Activated naive CD4-positive, alpha-beta T cell treated with Interleukin-2 at 50 U/mL for 16 hours (primary cell): ENCODE results near the gene TRPT1.

ENCODE experiments used
- DNase-seq: peaks from one replicate; pipeline ENCODE4 v3.0.0-alpha.2; 2020

The TRPT1 gene

DNA sequence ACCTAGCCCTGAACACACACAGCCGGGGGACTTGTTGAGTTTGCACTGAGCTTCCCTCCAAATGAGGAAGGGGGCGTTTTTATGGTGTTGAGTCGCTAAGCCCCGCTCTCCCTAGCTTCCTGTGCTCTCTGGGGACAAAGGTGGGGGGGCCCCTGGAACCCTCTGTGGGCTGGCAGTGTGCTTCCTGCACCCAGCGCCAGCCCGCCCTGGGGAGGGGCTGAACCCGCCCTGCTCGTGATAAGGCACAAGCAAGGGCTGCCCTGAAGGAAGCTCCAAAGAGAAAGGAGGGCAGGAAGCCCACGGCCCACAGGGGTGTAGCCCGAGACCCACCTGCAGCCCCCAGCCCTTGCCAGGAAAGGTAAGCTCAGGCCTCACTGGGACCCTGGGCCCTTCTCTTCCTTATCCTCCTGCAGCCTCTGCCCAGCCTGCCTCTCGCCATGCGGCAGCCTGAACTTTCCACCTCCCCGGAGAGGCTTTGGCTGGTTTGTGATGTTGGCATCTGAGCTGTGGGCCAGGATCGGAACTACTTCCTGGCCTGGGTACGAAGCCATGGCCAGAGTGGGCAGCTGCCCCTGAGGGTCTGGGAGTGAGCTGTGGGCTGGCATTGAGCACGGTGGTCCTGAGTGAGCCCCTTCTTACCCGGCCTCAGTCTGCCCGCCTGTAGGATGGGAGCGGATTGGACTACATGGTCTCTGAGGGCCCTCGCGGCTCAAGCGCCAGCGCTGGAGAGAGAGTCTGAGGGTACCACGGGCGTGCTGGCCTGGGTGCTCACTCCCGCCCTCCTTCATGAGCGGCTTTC lies 19.3 kb downstream of the TRPT1 start, which contains the start of gene FERMT3:
TSS of gene FERMT3 (plus strand) at position 265 of the 799 bp plus-strand sequence. CDS start 644 bp downstream, outside the sequence.
- peak; percentile 70 for DNase-seq

- DNase-seq: peak; percentile 82
Measured at GRCh38 chr11:64204464-64204989, 21.5 kb downstream of the TRPT1 start.

DNA sequence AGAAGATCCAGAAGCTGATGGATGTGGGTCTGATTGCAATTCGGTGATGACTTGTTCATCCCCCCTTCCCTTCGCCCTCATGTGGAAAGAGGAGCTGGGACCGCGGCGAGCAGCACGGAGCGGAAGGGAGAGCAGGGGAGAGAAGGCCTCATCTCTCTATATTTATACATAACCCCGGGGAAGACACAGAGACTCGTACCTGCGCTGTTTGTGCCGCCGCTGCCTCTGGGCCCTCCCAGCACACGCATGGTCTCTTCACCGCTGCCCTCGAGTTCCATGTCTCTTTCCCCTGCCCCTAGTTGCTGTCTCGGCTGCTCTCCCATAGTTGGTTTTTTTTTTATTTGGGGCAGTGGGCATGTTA lies 21.9 kb downstream of the TRPT1 start:
- DNase-seq: no peak

DNA sequence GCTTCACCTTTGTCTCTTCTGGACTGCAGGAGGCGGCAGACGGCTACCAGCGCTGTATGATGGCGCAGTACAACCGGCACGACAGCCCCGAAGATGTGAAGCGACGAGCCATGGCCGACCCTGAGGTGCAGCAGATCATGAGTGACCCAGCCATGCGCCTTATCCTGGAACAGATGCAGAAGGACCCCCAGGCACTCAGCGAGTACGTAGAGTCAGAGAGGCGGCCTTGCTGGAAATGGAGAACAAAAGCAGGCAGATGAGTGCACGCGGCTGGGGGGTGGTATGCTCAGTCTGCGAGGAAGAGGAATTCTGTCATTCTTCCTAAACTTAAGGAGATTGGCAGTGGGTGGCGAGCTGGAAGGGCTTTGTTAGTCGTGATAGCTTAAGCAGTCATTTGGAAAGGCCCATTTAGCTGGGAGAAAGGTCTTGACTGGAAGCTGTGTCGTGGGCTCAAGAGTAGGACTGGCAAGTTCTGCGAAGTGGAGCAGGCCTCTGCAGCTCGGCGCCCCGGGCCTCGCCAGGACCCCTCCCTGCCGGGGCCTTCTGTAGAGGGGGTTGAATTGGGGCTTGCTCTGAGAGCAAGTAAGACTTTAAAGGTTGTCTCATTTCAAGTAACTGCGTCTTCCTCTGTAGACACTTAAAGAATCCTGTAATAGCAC lies 22.4 kb downstream of the TRPT1 start:
- no peak for DNase-seq

DNA sequence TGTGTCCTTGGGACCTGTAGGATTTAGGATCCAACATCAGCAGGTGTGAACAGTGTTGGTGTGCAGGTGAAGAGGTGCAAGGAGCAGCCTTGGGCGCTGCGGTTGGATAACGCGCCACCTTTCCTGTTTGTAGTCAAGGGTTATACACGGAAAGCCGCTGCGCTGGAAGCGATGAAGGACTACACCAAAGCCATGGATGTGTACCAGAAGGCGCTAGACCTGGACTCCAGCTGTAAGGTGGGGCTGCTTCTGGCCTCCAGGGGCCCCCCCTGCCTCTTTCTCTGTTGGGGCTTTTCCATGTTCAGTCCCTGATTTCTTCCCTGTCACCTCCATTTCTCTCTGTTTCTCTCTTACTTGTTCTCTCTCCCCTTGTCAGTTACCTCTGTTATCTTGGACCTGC lies 23.0 kb downstream of the TRPT1 start:
- DNase-seq: no peak

GRCh38 chr11:64201543-64201942 lies 24.4 kb downstream of the TRPT1 start:
- DNase-seq: no peak

DNA sequence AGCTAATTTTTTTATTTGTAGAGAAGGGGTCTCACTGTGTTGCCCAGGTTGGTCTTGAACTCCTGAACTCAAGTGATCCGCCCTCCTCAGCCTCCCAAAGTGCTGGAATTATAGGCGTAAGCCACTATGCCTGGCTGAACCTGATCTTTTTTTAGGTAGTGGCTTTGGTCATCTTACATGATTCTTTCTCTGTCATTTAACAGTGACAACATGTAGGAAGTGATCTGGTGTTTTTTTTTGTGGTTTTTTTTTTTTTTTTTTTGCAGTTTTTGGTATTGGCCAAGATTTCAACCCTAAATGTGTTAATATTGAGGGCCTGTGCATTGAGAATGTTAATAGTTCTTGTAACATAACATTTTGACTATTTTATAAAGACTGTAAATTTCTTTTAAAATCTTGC lies 27.5 kb downstream of the TRPT1 start:
- DNase-seq: no peak

GRCh38 chr11:64196626-64197025 lies 29.4 kb downstream of the TRPT1 start:
- DNase-seq: no peak

GRCh38 chr11:64192434-64192833 lies 33.6 kb downstream of the TRPT1 start:
- no peak for DNase-seq

DNA sequence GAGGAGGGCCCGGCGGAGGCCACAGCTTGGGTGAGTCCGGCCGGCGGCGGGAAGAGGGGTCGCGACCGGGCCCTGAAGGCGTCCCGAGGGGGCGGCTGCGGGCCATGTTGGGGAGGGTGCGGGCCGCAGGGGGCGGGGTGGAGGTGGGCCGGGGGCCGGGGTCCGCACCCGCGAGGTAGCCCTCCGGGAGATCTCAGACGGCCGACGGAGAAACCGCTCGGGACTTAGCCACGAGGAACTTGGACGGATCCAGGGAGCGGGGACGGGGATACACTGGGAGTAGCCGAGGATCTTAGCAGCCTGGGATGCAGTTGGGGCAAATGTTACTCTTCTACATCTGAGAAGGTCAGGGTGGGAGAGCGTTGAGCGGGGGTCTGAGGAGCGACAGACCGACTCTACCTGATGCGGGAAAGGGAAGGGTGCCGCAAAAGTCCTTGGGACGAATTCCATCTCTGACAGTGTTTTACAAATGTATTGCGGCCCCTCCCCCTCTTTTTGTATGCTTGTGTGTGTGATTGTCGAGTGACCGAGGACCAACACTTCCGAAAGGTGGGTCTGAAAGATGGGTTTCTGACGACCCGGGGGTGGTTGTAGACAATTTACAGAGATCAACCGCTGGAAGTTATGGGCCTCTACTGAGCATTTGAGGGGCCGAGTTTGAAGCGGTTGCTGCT lies 39.4 kb downstream of the TRPT1 start:
- peak; percentile 56 for DNase-seq

DNA sequence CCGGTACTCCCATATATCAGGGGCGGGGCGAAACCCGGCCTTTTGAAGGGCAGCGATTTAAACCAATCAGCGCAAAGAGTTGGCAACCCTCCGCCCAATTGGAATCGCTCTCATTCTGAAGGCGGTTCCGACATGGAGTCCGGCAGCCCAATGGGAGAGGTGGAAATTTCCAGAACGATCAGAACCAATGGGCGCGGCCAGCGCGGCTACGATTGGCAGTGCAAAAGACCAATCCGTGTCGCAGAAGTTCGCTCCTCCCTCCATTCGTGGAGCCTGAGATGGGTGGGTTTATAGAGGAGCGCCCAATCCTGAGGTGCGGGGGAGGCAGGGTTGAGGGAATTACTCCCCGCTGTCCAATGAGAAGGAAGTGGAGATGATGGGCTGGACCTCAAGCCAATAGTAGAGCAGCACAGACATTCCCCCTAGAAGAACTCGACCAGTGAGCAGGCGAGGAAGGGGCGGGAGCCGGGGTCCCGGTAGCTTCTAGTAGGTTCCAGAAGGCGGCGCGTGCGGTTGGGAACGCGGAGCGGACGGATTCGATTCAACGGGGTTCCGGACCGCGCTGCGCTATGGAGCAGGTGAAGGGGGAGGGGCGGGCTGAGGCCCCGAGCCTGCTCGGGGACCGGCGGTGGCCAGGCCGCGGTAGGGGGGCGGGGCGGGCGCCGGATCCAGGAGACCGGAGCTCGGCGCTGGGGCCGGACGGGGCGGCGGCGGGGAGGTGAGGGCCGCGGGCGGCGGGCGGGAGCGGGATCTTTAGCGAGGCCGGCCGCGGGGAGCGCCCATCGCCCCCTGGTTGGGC lies 40.1 kb downstream of the TRPT1 start, which contains the start of gene STIP1:
TSS of gene STIP1 (plus strand) at position 479 of the 799 bp plus-strand sequence. CDS start at position 570, 91 bp downstream.
- DNase-seq: peak; percentile 99

DNA sequence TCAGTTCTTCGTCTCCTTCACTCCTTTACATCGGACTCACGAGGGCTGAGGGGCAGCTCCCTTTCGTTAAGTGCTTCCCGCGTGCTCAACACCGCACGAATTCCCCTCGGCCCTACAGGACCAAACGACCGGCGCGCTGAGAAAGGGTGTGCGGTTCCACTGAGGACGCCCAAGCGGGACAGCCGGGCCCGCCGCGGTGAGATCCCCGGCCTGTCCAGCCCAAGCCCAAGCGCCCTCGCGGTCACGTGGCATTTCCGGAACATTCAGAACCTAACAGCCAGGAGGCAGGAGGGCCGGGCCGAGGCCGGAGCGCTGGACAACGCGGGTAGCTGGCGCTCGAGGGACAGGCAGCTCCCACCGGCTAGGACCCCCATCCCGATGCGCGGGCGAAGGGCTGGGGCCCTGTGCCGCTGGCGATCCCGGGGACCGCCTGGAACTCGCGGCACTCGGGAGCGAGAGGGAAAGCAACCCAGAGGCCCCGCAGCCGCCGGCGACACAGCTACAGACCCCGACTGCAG lies 40.8 kb downstream of the TRPT1 start:
- peak; percentile 45 for DNase-seq

DNA sequence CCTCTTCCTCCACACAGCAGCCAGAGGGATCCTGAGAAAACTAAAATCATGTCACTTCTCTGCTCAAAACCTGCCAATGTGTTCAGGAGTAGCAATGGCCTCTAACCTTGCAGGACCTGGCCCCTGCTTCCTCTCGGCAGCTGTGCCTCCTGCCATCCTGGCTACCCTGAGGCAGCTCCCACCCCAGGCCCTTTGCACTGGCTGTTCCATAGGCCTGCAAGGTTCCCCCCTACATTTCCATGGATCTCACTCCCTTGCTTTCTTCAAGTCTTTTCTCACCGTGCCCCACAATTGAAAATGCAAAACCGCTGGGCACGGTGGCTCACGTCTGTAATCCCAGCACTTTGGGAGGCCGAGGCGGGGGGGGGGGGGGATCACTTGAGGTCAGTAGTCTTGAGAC lies 42.1 kb downstream of the TRPT1 start:
- no peak for DNase-seq

DNA sequence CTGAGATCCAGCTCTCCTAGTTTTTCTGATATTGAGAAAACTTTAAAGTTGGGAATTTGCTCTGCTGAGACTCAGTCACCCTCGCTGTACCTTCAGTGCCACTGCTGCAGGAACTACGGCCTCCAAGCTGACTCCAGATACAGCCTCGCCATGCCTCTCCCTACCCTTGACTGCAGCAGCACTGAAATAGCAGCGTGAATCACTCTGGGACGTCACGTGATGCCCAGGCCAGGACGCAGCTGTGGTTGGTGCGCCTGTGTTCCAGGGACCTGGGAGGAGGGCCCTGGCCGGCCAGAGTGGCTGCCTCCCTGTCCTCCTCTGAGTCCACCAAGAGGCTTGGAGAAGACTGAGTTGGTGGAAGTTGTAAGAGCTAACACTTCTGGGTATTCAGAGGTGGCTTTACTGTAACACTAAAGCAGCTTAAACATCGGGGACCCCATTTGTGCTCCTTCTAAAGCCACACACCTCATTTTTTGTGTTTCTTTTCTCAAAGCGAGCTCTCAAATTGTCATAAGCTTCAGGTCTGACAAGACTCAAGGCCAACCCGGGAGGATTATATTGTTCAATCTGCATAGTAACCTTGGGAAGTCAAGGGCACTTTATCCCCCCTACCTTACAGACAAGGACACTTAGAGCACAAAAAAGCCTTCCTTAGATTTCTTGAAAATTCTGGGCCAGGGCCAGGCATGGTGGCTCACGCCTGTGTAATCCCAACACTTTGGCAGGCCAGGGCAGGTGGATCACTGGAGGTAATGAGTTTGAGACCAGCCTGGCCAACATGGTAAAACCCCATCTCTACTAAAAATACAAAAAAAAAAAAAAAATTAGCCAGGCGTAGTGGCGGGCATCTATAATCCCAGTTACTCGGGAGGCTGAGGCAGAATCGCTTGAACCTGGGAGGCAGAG lies 44.2 kb downstream of the TRPT1 start:
- DNase-seq: peak; percentile 29

GRCh38 chr11:64180891-64181290 lies 45.1 kb downstream of the TRPT1 start:
- no peak for DNase-seq

DNA sequence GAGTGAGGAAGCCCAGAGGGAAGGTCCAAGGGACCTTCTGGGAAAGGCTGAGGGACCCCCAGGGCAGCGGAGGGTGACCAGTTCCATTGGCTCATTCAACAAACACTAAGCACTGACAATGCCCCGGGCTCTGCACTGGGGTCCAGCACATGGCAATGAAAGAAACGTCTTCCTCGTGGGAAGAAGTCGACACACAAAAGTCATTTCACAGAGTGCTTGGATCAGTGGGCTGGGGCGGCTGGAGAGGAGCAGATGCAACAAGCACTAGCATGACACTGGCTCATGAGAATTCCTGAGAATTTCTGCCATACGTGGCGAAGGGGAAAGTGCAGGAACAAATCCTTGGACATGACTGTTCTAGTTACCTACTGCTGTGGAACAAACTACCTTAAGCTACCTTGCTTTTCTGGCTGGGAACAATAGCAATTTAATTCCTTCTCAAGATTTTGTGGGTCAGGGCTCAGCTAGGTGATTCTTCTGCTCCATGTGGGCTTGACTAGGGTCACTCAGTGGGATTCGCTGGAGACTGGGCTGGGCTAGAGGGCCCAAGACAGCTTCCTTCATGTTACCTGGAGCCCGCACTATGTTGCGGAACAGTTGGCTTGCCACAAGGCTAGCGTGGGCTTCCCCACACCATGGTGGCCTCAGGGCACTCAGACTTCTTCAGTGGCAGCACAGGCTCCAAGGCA lies 46.9 kb downstream of the TRPT1 start:
- no peak for DNase-seq

DNA sequence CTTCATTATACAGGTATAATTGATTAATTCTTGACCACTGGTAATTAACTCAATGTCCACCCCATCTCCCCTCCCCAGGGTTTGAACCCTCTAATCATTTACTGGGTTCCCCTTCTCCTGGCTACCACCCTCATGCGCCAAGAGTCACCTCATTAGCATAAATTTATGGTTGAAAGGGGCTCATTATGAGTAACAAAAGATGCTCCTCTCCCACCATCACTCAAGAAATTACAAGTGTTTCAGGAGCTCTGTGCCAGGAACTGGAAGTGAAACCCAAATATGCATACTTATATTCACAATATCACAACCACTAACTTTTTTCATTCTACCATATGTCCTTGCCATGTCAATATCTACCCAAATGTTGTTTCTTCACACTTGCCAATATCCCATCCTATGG lies 47.8 kb downstream of the TRPT1 start:
- no peak for DNase-seq

- DNase-seq: no peak
Measured at GRCh38 chr11:64176751-64177150, 49.2 kb downstream of the TRPT1 start.
